PC-9 (cell line): ENCODE measurements around the gene APOB. TPM values are rescaled to one million over a fixed set of nuclear protein-coding genes. Genes with fewer than 3 reads are reported as not detected.

Experiments
- BruUV-seq: library from RNA; stranded (reverse); fragments of 400-500 nt; replicated peaks from 2 replicates; lab custom pipeline; 2021; lab: Mats Ljungman, UMichigan
- CTCF ChIA-PET: fragments of 300-600 bp; sonication (Branson Sonifier 250); formaldehyde crosslinking; loops from one replicate; lab custom pipeline; 2022; ENCODE audit warnings: antibody characterized with exemption; lab: Charles Lee
- POLR2A ChIA-PET: fragments of 300-600 bp; sonication (Branson Sonifier 250); formaldehyde crosslinking; loops from one replicate; lab custom pipeline; 2022; ENCODE audit warnings: antibody characterized with exemption; ENCODE audit not compliant: unreplicated experiment; lab: Charles Lee
- DNase-seq, 2 experiments: peaks; one replicate each; pipeline versions ENCODE4 v3.0.0 to v3.0.0-alpha.2; 2015 to 2022; ENCODE audit warnings: mixed read lengths in 1 of 2
- H2AFZ ChIP-seq: fragments of 200-600 bp; sonication (generic); 2 replicates; pipeline ENCODE4 v1.8.1; 2017; ENCODE audit warnings: antibody characterized with exemption
- H3F3A ChIP-seq: fragments of 200-600 bp; sonication (generic); 2 replicates; pipeline ENCODE4 v1.8.1; 2017; ENCODE audit warnings: antibody characterized with exemption, mild to moderate bottlenecking, low read depth; ENCODE audit not compliant: insufficient read depth
- H3K27ac ChIP-seq: fragments of 200-600 bp; sonication (generic); 2 replicates; pipeline ENCODE4 v1.6.1; 2016; ENCODE audit warnings: mixed run types
- H3K27me3 ChIP-seq: fragments of 200-600 bp; sonication (generic); 2 replicates; pipeline ENCODE4 v1.6.1; 2016; ENCODE audit warnings: low read depth, mixed run types; ENCODE audit not compliant: insufficient read depth
- H3K36me3 ChIP-seq: fragments of 200-600 bp; sonication (generic); 2 replicates; pipeline ENCODE4 v1.6.1; 2016; ENCODE audit warnings: low read depth, mixed run types
- H3K4me1 ChIP-seq: fragments of 200-600 bp; sonication (generic); replicated peaks from 2 replicates; pipeline ENCODE4 v1.6.1; 2016; ENCODE audit warnings: mixed run types; ENCODE audit not compliant: insufficient read depth
- H3K4me2 ChIP-seq: fragments of 200-600 bp; sonication (generic); 2 replicates; pipeline ENCODE4 v1.6.1; 2017; ENCODE audit warnings: mixed run types
- H3K4me3 ChIP-seq: fragments of 200-600 bp; sonication (generic); 2 replicates; pipeline ENCODE4 v1.6.1; 2016; ENCODE audit warnings: mixed run types
- H3K79me2 ChIP-seq: fragments of 200-600 bp; sonication (generic); 2 replicates; pipeline ENCODE4 v1.6.1; 2017; ENCODE audit warnings: low read depth, mixed run types
- H3K9me2 ChIP-seq: fragments of 200-600 bp; sonication (generic); 2 replicates; pipeline ENCODE4 v1.8.1; 2017; ENCODE audit warnings: mild to moderate bottlenecking; ENCODE audit not compliant: insufficient read depth
- H3K9me3 ChIP-seq: fragments of 200-600 bp; sonication (generic); 2 replicates; pipeline ENCODE4 v1.8.1; 2016; ENCODE audit warnings: low read depth; ENCODE audit not compliant: insufficient read depth
- H4K20me1 ChIP-seq: fragments of 200-600 bp; sonication (generic); 2 replicates; pipeline ENCODE4 v1.8.1; 2017; ENCODE audit not compliant: insufficient read depth
- CTCF ChIP-seq: fragments of 200-600 bp; sonication (generic); conservative IDR thresholded peaks from 2 replicates; pipeline ENCODE4 v1.6.1; 2017; ENCODE audit warnings: mixed run types, antibody characterized with exemption, mild to moderate bottlenecking, moderate library complexity
- EZH2 ChIP-seq: fragments of 200-600 bp; sonication (generic); IDR thresholded peaks from 2 replicates; pipeline ENCODE4 v1.8.0; 2017; ENCODE audit warnings: antibody characterized with exemption, low read depth
- intact Hi-C: fragments of 100-400 bp; cut with micrococcal nuclease; formaldehyde crosslinking; loops from one replicate; pipeline ENCODE4 v1.10.0; 2022; ENCODE audit not compliant: unreplicated experiment
- total RNA-seq: library from RNA; stranded (reverse); gene quantifications from 2 replicates; pipeline ENCODE4 v1.2.3, GENCODE V29; 2021

The APOB gene
- total RNA-seq, 1 experiment from 2014 or later: not detected

GRCh38 chr2:20960003-20960402 is 83.9 kb downstream of the APOB start:
- ChIA-PET POLR2A (no interaction called here), CTCF (no interaction called here)

DNA sequence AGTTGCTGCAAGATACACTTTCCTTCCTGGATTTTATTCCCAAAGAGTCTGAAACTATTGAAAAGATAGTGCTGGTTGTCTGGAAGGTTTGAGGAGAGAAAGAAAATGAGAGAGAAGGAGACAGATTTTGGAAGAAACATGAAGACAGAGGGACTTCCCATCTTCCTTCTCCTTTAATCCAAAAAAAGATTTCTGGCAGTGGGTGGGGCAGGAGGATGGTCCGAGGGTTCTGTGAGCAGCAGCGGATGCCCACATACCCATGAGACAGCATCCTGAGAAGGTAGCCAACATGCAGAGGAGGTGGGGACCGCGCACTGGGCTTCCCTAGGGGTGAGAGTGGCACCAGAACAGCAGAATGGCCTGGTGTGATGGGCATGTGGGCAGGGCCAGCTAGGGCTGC is 84.6 kb downstream of the APOB start:
- DNase-seq: no peak
- peaks cover 61% of the 10 kb centered on the region for H3K27me3 ChIP-seq
- ChIA-PET POLR2A (no interaction called here), CTCF (no interaction called here)
- no peak overlapping the region for H3K4me3 ChIP-seq
- no peaks in the 10 kb centered on the region for H3K36me3 ChIP-seq
- no peak overlapping the region for H2AFZ ChIP-seq
- H3K9me2 ChIP-seq: no peaks in the 10 kb centered on the region
- H3F3A ChIP-seq: no peaks in the 10 kb centered on the region
- no peaks in the 10 kb centered on the region for H3K9me3 ChIP-seq
- H3K79me2 ChIP-seq: no peaks in the 10 kb centered on the region
- H3K4me1 ChIP-seq: no peaks in the 10 kb centered on the region
- BruUV-seq: no TSS peak
- H4K20me1 ChIP-seq: no peaks in the 10 kb centered on the region
- intact Hi-C loops: no loop called here
- H3K27ac ChIP-seq: no peak overlapping the region
- no peak overlapping the region for H3K4me2 ChIP-seq
- TF ChIP-seq CTCF: no peak
- no peak for TF ChIP-seq EZH2

More at GRCh38 chr2:20960003-20960402, 83.9 kb downstream of the APOB start:
- Histone ChIP-seq H3K4me1 (no peaks in the 10 kb centered on the region), H3K4me2 (no peak overlapping the region), H3K79me2 (no peaks in the 10 kb centered on the region), H4K20me1 (no peaks in the 10 kb centered on the region), H3K9me3 (no peaks in the 10 kb centered on the region), H3K27me3 (peaks cover 67% of the 10 kb centered on the region), H3K9me2 (no peaks in the 10 kb centered on the region), H3K4me3 (no peak overlapping the region), H3K27ac (no peak overlapping the region), H3F3A (no peaks in the 10 kb centered on the region), H2AFZ (no peak overlapping the region), H3K36me3 (no peaks in the 10 kb centered on the region)
- no peak for DNase-seq
- TF ChIP-seq CTCF: no peak
- TF ChIP-seq EZH2: no peak
- intact Hi-C loops: no loop called here
- no TSS peak for BruUV-seq

DNA sequence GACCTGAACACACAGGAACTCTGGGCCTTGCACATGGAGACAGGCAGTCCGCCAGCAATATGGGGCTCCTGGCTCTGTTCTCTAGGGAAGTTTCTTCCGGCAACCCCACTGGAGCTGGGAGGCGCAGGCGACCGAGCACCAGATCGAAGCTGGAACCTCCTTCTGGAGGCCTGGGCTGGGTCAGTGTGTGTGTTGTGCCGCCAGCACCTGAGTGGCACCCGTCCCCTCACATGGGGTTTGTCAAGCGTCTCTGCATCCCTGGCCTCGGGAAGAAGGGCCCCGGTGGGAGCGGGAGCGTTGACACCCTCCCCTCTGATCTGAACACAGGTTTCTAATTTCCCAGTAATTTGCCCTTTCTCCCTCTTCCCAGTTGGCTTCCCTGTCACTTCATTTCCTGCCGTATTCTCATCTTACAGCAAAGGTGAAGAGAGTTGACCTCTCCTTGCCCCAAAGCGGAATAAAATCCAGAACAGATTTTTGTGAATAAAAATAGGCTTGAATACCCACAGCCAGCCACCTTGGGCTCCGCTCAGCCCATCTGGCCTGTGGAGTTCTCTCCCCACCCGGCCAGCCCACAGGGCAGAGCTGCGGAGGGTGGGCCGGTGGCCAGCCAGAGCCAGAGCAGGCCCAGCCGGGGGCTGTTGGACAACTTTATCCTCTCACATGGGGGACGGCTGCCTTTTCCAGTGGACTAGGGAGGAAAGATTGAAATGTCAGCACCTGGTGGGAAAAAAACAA is 85.9 kb downstream of the APOB start:
- CTCF ChIA-PET: no interaction called here
- DNase-seq: no peak
- TF ChIP-seq EZH2 (no peak), CTCF (no peak)
- no peaks in the 10 kb centered on the region for H3K79me2 ChIP-seq
- H3K4me2 ChIP-seq: no peak overlapping the region
- POLR2A ChIA-PET: no interaction called here
- intact Hi-C loops: no loop called here
- no peaks in the 10 kb centered on the region for H3F3A ChIP-seq
- no peak overlapping the region for H3K4me3 ChIP-seq
- H3K9me3 ChIP-seq: 0 out of 2 replicates have a peak, but pooled peaks cover 4% of the 10 kb centered on the region
- H3K27ac ChIP-seq: no peak overlapping the region
- H3K27me3 ChIP-seq: peaks cover 56% of the 10 kb centered on the region
- BruUV-seq: no TSS peak
- no peaks in the 10 kb centered on the region for H3K36me3 ChIP-seq
- H3K9me2 ChIP-seq: no peaks in the 10 kb centered on the region
- H4K20me1 ChIP-seq: no peaks in the 10 kb centered on the region
- no peaks in the 10 kb centered on the region for H3K4me1 ChIP-seq
- H2AFZ ChIP-seq: no peak overlapping the region
